GM21576 (cell line): ENCODE data around the gene VTI1A.
A peak's percentile ranks its signal among the peaks of the same experiment; 100 is the strongest.
"Not testable (repeated sequence)": the region's sequence is repeated elsewhere in the genome, so short reads cannot be mapped to it uniquely, and the experiment has no call there.

ENCODE experiments used
- ATAC-seq: cut with Tn5 transposase; IDR thresholded peaks from one replicate; pipeline ENCODE4 v1.9.1; 2021; ENCODE audit warnings: mild to moderate bottlenecking, moderate library complexity; ENCODE audit not compliant: unreplicated experiment

Gene VTI1A

DNA sequence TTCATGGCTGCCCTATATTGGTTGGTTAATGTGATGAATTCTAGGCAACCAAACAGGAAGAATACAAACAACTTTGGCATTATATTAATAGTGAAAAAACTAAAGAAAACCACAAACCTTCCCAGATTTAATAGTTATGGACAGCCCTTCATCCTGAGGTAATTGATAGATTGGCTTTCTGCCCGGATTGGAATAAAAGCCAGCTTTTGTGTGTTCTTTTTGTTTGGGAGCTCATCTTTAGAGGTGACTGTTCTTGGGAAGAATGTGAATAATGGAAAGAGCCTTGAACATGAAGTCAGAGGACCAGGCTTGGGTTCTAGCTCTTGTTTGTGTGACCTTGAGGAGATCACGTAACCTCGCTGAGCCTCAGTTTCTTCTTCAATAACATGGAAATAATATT lies 92.3 kb downstream of the VTI1A start:
- ATAC-seq, result no peak

DNA sequence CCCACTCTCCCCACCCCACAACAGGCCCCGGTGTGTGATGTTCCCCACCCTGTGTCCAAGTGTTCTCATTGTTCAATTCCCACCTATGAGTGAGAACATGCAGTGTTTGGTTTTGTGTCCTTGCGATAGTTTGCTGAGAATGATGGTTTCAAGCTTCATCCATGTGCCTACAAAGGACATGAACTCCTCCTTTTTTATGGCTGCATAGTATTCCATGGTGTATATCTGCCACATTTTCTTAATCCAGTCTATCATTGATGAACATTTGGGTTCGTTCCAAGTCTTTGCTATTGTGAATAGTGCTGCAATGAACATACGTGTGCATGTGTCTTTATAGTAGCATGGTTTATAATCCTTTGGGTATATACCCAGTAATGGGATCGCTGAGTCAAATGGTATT lies 95.8 kb downstream of the VTI1A start:
- not testable (repeated sequence) for ATAC-seq

DNA sequence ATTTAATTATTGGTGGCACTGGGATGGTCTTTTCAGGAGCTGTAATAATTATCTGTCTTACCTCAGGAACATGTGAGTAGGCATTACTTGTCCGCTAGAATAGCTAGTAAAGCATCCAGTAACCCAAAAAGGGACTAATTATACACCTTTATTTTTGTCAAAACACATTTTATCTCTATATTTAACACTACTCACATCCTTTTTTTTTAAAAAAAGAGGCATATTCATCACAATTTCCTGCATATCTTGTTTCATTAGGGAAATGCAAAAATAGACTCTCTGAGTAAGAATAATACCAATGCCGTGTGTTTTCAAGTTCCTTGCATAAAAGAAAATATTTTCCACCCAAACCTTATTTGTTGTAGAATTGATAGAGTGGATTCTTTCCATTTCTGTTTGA lies 99.5 kb downstream of the VTI1A start:
- ATAC-seq, result peak; percentile 68

DNA sequence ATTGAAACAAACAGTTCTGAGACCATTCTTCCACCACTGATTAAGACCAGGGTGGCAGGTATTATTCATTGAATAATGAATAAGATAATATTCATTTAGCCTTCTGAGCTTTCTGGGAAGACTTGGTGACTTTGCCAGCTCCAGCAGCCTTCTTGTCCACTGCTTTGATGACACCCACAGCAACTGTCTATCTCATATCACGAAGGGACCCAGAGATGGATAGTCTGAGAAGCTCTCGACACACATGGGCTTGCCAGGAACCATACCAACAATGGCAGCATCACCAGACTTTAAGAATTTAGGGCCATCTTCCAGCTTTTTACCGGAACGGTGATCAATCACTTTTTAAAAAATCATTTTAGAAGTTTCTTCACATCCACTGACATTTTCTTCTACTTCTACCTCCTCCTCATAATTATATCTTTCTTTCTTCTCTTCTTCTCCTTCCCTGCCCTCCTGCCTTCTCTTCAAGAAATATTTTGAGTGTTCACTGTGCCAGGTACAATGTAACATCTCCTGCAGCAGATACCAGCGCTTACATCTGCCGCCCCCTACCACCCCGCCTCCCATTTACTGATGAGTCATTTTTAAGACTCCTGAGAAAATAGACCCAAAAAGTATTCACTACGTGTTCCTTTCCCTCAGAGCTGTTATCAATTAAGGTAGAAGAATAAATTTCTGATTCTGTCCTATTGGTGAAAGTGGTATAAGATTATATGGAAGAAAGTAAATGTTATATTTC lies 101.7 kb downstream of the VTI1A start:
- no peak for ATAC-seq

DNA sequence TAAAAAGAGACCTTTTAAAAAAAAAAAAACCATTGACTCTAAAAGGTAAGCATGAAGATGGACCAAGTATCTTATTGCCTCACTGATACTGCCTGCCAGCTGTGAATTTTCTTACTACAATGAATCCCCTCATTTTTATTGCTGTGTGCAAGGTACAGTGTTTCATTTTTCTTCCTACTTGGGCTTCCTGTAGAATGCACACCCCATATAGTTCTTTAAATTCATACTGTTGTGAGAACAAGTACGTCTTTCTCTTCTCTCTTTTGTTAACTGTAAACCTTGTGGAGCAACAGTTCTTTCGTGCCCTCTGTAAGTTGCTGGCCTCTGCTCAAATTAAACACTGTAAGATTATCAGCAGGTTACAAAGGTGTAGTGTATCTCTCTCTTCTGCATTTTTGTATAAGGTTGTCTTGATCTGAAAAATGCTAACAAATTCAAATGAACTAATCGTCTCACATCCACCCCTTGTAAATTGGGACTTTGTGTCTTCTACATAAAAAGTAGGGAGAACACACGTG lies 105.6 kb downstream of the VTI1A start:
- no peak for ATAC-seq

DNA sequence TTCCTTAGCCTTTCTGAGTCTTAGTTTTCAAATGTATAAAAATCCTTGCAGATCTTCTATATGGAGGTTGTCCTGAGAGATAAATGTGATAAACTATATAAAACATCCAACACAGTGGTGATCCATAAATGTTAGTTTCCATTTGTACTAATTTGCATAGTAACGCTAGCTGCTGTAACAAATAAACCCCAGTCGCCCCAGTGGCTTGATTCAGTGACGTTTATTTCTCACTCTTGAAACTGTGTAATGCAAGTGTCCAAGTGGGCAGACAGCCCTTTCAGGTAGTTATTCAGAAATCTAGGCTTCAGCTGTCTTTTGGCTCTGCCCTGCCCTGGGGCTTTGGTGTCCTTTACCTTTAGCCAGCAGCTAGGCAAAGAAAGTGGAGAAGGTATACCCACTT lies 106.3 kb downstream of the VTI1A start:
- no peak for ATAC-seq

DNA sequence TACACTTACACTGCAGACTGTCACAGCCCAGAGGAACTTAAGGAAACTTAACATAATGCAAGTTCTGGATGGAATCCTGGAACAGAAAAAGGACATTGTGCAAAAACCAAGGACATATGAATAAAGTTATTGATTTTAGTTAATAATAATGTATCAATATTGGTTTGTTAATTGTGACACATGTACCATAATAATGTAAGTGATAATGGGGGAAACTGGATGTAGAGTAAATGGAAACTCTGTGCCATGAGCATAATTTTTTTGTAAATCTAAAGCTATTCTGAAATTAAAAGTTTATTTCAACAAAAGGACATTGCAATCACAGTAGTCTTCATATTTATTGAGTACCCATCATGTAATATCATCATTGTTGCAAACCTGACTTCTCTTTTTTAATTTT lies 107.2 kb downstream of the VTI1A start:
- no peak for ATAC-seq

DNA sequence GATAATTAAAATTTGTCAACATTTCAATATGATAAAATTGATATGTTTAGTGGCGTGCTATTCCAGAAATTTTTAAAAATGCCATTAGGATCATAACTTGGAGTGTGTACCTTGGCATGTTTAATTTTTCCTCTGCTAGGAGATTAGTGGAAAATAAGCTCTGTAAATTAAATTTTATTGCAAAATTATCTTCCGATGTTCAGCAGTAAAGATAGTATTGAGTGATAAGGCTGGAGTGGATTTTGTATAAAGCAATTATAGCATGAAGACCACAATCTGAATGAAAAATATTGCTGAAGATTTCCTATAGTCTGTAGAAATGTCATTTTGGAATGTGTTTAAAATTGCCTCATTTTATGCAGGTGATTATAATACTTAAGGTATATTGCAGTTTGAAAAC lies 110.2 kb downstream of the VTI1A start:
- ATAC-seq, result no peak

DNA sequence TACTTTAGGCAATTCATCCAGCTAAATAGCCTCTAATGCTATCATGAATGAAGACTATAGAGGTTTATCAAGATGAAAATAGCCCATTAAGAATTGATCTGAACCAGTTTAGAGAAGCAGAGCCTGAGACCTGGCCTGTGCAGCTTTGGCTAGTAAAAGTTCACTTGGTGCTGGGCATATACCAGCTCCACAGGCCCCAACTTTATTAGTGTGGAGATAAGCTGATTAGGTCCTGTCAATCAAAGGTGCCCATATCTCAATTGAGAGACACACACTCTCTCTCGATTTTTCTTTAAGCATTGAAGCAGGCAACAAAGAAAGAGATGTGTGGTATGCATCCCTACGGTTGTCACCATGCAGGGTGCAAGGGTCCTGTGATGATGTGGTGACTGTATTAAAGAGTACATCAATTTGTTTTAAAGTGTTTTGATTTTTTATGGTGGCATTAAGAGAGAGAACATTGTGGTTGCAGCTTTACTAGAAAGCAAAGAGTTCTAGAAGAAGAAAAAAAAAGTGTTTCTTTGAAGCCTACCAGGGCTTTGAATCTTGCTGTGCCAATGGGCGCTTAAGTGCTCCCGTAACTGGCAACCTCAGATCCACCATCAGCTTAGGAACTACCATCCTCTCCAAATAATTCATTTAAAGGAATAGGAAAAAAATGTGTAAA lies 111.6 kb downstream of the VTI1A start:
- no peak for ATAC-seq

DNA sequence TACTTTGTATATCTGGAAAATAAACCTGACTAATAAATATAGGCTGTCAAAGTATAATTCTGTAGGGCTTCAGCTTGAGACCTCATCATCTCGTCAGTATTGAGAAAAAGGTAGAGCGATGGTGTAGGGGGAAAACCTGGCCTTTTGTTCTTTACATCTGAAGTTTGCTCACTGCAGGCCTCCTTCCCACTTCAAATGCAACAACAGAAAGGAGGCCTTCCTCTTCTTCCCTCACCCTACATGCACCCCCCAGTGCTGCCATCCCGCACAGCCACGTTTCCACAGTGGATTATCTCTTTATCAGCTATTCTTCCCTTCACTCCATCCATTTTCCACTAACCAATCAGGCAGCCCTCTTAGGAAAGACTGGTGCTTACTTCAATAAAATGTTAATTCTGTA lies 112.3 kb downstream of the VTI1A start:
- no peak for ATAC-seq

DNA sequence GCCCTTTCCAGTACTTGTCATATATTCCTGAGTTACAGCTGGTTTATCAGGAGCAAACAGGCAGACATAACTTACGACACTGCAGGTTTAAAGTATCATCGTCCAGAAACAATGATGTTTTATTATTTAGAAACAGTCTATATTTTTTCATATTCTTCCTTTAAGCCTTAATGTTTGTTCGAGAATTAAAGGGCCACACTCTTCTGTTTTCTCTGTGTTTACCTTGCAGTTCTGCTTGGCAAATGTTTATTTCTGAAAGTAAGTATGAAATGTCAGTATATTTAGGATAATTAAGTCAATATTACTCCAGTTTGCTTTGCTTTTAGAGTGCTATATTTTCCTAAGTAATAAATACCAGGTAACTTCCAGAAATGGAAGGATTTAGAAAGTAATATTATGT lies 115.1 kb downstream of the VTI1A start:
- no peak for ATAC-seq

DNA sequence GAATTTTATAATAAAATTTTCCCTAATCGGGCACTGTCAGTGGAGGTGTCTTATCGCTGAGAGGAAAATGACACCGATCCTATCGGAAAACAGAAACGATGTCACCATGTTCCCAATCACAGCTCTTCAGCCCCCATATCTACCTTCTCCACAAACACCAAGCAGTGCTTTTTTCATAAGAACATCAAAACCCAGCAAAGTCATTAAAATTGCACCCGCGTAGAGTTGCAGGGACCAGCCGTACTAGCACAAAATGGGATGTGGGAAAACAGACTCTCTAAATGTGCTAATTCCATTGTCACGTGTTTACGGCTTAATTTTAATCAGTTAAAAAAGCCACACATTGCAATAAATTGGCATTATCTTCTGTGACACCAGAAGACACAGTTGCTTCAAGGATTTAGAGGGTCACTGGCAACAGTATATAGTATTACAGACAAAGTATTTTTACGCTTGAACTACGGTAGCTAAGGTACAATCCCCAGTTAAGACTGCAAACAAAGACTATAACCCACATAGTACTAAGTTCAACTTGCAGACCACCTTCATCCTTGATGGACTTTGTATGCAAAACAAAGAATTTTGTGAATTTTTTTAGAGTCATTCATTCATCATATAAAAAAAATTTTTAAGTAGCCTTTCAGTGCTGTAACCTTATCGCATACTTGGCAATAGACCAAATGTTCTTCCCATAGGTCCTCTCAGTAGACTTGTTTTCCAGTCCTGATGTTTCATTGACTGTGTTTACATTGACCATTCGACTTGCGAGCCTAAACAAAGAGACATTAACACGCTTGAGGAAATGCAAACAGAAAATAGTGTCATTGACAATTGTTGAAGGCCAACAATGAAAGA lies 116.0 kb downstream of the VTI1A start:
- ATAC-seq, result no peak

DNA sequence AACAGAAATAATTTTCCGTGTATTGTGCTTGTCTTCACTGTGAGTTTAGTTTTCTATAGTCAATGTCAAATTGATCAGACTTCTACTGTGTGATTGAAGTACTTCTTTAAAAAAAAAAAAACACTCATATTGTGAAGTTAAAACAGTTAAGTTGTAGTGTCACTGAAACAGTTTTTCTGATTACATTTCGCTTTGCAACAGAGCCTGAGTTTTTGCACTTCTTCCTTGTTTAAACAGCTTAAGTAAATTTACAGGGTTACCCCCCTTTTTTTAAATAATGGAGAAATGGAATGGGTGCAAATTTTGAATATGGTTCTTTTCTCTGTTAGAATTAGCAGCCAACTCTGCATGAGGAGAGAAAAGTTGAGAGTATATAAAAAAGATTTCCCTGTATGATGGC lies 117.3 kb downstream of the VTI1A start:
- no peak for ATAC-seq

DNA sequence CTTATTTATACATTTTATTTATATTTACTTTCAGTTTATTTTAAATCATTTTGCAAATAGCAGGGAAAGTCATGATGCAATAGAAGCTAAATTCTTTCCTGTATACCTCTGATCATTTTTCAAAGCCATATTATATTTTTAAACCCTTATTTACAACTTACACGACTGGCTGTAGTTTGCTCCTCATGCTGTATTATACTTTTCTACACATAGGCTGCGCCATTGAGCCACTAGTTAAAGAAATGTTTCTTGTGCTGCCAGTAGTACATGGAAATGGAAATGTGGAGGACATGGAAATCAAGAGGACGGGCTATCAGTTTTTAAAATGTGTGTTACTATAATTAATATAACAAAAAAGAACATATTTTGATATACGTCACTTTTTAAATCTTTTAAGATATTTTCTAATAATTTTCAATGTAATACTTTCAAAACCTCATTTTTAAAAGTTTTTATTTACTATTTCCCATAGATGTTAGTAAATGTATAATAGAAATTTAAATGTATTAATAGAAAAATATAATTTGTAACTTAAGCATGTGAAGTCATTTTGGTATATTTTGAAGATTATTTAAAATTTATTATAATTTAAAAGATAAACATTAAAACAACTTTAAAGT lies 118.5 kb downstream of the VTI1A start:
- ATAC-seq, result no peak

DNA sequence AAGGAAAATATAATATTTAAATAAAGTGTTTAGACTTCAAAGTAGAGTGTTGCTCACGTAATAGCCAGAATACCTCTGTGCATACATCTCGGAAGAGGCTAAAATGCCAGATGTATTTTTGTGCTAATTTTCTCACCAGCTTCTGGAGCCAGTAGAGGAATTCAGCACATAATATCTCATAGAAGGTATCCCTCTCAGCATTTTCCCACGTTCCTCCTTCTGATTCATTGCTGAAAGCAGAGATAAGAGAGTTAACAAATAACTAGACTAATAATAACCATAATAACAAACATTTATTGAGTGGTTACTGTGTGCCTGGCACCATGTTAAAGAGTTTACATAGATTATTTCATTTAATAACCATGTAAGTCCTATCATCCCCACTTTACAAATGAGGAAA lies 123.6 kb downstream of the VTI1A start:
- no peak for ATAC-seq

DNA sequence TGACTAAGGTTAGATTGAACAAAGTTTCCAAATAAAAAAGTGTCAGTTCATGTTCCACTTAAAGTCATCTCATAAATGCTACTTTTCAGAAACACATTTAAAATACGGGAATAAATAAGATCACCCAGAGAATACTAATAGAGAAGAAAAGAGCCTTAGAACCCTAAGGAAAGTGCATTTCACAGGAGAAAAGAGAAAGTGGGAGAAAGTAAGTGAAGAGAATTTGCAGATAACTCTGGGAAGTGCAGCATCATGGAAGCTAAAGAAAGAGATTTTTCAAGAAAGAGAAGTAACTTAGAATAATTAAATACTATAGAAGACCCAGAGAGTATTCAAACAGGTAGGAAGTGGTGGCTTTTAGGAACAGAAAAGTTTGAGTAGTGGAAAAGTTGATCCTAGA lies 132.6 kb downstream of the VTI1A start:
- no peak for ATAC-seq

DNA sequence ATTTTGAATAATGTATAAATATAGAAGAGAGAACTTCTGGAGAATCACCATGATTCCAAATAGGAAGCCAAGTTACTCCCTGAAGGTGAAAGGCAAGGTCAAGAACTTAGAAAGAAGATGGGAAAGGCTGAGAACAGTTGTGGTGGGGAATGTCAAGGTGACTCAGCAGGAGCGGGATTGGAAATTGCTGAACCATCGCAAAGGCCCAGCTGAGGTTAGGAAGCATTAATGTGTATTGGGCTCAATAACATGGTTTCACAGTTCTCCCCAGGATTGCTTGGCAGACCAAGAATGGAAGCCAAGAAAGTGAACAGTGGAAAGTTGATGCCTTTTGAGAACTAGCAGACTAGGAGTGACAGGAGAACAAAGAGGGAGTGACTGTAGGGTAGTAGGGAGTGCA lies 133.3 kb downstream of the VTI1A start:
- ATAC-seq, result no peak

DNA sequence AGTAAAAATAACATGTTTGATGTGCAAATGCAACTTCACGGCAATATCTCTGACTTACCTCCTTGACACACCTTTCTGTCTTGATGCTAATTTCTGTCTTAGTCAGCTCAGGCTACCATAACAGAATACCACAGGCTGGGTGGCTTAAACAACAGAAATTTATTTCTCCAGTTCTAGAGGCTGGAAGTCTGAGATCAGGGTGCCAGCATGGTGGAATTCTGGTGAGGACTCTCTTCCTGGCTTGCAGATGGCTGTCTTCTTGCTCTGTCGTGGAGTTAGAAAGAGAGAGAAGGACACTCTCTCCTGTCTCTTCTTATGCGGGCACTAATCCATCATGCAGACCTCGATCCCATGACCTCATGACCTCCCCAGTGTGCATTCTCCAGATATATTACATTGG lies 134.9 kb downstream of the VTI1A start:
- ATAC-seq, result no peak

DNA sequence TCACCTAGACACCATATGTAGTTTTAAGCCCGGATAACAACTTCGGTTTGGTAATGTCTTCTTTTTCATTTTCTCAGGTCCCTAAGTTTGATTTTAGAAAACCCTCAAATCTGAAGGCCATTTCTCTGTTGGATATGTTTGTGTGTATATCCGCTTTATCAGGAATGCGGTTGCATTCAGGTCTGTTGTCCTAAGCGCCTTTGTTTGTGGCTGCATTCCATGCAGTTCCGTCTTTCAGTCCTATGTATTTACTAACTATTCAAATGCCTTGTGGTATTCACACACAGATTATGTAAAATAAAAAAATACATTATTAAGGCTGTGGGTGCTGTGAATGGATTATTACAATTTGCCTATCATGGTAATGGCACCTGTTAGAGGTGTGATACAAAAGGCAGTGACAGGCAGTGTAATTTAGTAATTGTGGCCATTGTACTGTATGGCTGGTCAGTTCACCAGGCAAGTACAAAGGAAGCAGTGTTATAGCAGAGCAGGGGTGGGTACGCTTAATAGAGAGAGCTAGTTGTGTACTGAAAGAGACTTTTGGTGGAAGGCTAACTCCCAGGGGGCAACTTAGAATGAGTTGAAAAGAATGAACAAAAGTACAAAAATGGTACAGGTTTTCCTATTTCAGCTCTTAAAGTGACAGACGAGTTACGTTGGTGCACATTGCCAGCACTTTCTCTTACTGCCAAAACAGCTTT lies 136.4 kb downstream of the VTI1A start:
- ATAC-seq, result no peak

DNA sequence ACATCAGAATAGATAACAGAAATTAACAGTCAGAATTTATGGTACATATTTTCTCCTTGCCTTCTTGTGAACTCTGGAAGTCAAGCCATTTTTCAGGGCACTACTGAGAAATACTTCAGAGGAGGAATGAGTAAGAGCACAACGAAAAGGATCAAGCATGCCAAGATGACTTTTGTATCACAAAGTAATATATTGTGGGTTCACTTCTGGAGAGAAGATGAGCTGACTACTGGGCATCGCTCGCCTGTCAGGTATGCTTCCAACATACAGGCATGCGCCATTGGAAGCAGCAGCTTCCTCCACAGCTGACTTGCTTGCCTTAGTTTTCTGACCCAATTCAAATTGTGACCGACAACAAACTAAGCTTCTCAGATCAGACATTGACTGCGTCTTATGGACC lies 137.3 kb downstream of the VTI1A start:
- no peak for ATAC-seq

DNA sequence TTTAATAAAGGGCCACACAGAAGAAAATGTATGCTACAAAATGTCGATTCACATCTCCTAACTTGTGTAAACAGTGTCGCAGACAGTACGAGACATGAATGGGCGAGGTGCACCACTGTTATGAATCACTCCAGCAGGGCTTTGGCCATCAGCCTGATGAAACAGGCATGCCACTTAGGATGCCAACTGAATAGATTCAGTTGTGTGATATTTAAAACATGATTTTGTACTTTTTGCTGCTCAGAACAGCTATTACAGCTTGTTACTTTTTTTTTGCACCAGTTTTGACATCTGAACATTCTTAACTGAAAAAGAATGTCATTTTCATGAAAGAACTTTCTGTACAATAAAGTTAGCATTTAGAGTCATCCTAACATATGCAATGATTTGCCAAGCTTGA lies 138.1 kb downstream of the VTI1A start:
- ATAC-seq, result no peak
